H1 (cell line): Measurements from ENCODE around the gene OSBPL9. TPM values are rescaled to one million over a fixed set of nuclear protein-coding genes. Genes with fewer than 3 reads are reported as not detected.

Experiments
- CTCF ChIA-PET: fragments of 300-600 bp; sonication (Branson Sonifier 250); formaldehyde crosslinking; loops from one replicate; lab custom pipeline; 2021; ENCODE audit not compliant: partially characterized antibody; lab: Charles Lee
- POLR2A ChIA-PET: fragments of 300-600 bp; sonication (Branson Sonifier 250); formaldehyde crosslinking; loops from one replicate; lab custom pipeline; 2021; ENCODE audit warnings: inconsistent platforms; ENCODE audit not compliant: partially characterized antibody; lab: Charles Lee
- DNase-seq, 2 experiments: peaks; one replicate each; pipeline versions ENCODE4 v3.0.0 to v3.0.0-alpha.2; 2010 to 2022; ENCODE audit warnings: low spot score in 2 of 2, low read depth in 1 of 2, mixed read lengths in 1 of 2
- FAIRE-seq: peaks from 2 replicates; lab custom pipeline; 2011; peaks lifted over from hg19 to GRCh38; lab: Jason Lieb, UNC
- H2AFZ ChIP-seq: 2 replicates; pipeline ENCODE4 v1.8.1; 2012; ENCODE audit warnings: low read length, inconsistent platforms
- H2AK5ac ChIP-seq: 2 replicates; pipeline ENCODE4 v1.6.1; 2013; ENCODE audit warnings: low read depth, low read length
- H2BK120ac ChIP-seq: replicated peaks from 2 replicates; pipeline ENCODE3; 2013; ENCODE audit warnings: low read depth, low read length, inconsistent platforms
- H2BK12ac ChIP-seq: 2 replicates; pipeline ENCODE4 v1.6.1; 2013; ENCODE audit warnings: low read depth, low read length
- H2BK15ac ChIP-seq: 2 replicates; pipeline ENCODE4 v1.6.1; 2013; ENCODE audit warnings: low read length
- H2BK20ac ChIP-seq: 2 replicates; pipeline ENCODE4 v1.6.1; 2013; ENCODE audit warnings: low read length
- H2BK5ac ChIP-seq: 2 replicates; pipeline ENCODE4 v1.6.1; 2013; ENCODE audit warnings: low read depth, low read length
- H3K14ac ChIP-seq: 2 replicates; pipeline ENCODE4 v1.6.1; 2013; ENCODE audit warnings: inconsistent platforms; ENCODE audit not compliant: insufficient read length
- H3K18ac ChIP-seq: 2 replicates; pipeline ENCODE4 v1.6.1; 2013; ENCODE audit warnings: low read length; ENCODE audit errors: extremely low read depth
- H3K23ac ChIP-seq: 2 replicates; pipeline ENCODE4 v1.6.1; 2013; ENCODE audit warnings: inconsistent platforms; ENCODE audit not compliant: insufficient read length
- H3K23me2 ChIP-seq: 2 replicates; pipeline ENCODE4 v1.6.1; 2013; ENCODE audit warnings: low read depth, low read length
- H3K27ac ChIP-seq: 2 replicates; pipeline ENCODE4 v1.6.1; 2011; ENCODE audit warnings: low read depth, low read length, inconsistent platforms
- H3K27me3 ChIP-seq, 4 experiments: replicated peaks in 1 of 4; 1 replicate in 1 of 4; 2 replicates in 3 of 4; pipeline versions ENCODE4 v1.6.1 to v1.8.1; 2011 to 2013; ENCODE audit warnings: low read length in 3 of 4, mild to moderate bottlenecking in 3 of 4, inconsistent platforms in 2 of 4, mixed read lengths in 2 of 4, moderate library complexity in 1 of 4; ENCODE audit not compliant: control insufficient read depth in 3 of 4, insufficient read depth in 3 of 4; ENCODE audit errors: extremely low read depth in 1 of 4
- H3K36me3 ChIP-seq, 4 experiments: 2 replicates each; pipeline versions ENCODE4 v1.6.1 to v1.8.1; 2011 to 2013; ENCODE audit warnings: mild to moderate bottlenecking in 4 of 4, low read length in 3 of 4, moderate library complexity in 2 of 4, control low read depth in 1 of 4, inconsistent platforms in 1 of 4; ENCODE audit not compliant: insufficient read depth in 4 of 4, control insufficient read depth in 2 of 4
- H3K4ac ChIP-seq: replicated peaks from 2 replicates; pipeline ENCODE3; 2013; ENCODE audit warnings: low read length, low read depth, mixed read lengths, inconsistent platforms; ENCODE audit not compliant: insufficient read length
- H3K4me1 ChIP-seq, 4 experiments: replicated peaks in 1 of 4; 1 replicate in 1 of 4; 2 replicates in 3 of 4; pipeline versions ENCODE4 v1.6.1 to v1.8.1; 2011 to 2013; ENCODE audit warnings: low read length in 3 of 4, inconsistent platforms in 2 of 4, mixed read lengths in 1 of 4; ENCODE audit not compliant: insufficient read depth in 4 of 4, control insufficient read depth in 3 of 4
- H3K4me2 ChIP-seq, 2 experiments: 2 replicates each; pipeline versions ENCODE4 v1.6.1 to v1.8.1; 2011 to 2013; ENCODE audit warnings: low read depth in 2 of 2, low read length in 2 of 2, control low read depth in 1 of 2, inconsistent platforms in 1 of 2, mild to moderate bottlenecking in 1 of 2; ENCODE audit not compliant: insufficient read depth in 1 of 2
- H3K4me3 ChIP-seq, 4 experiments: fragments of 200-600, 300-600 bp in 1 of 4; sonication (generic), shearing (Covaris generic), sonication (Bioruptor Twin) in 1 of 4; 2 replicates each; pipeline versions ENCODE4 v1.5.1 to v1.8.1; 2011 to 2016; ENCODE audit warnings: low read length in 4 of 4, low read depth in 3 of 4, control low read depth in 2 of 4, inconsistent platforms in 2 of 4, mild to moderate bottlenecking in 2 of 4, mixed read lengths in 1 of 4, moderate library complexity in 1 of 4; ENCODE audit not compliant: insufficient read depth in 2 of 4; ENCODE audit errors: extremely low read depth in 1 of 4
- H3K56ac ChIP-seq: replicated peaks from 2 replicates; pipeline ENCODE3; 2013; ENCODE audit warnings: low read depth, mild to moderate bottlenecking, mixed read lengths, low read length, inconsistent platforms; ENCODE audit not compliant: insufficient read length
- H3K79me1 ChIP-seq: 2 replicates; pipeline ENCODE4 v1.6.1; 2013; ENCODE audit warnings: low read depth, low read length, control low read depth
- H3K79me2 ChIP-seq, 2 experiments: 2 replicates each; pipeline versions ENCODE4 v1.6.1 to v1.8.1; 2012 to 2013; ENCODE audit warnings: low read length in 2 of 2, mild to moderate bottlenecking in 2 of 2, inconsistent platforms in 1 of 2; ENCODE audit not compliant: insufficient read depth in 2 of 2, control insufficient read depth in 1 of 2
- H3K9ac ChIP-seq, 4 experiments: replicated peaks in 1 of 4; 1 replicate in 1 of 4; 2 replicates in 3 of 4; pipeline versions ENCODE4 v1.6.1 to v1.8.1; 2011 to 2013; ENCODE audit warnings: low read depth in 3 of 4, low read length in 3 of 4, control low read depth in 2 of 4, mild to moderate bottlenecking in 2 of 4, moderate library complexity in 2 of 4, inconsistent platforms in 1 of 4; ENCODE audit errors: extremely low read depth in 1 of 4
- H3K9me3 ChIP-seq, 2 experiments: 2 replicates each; pipeline versions ENCODE4 v1.6.1 to v1.8.1; 2012 to 2013; ENCODE audit warnings: mild to moderate bottlenecking in 2 of 2, moderate library complexity in 2 of 2, control low read depth in 1 of 2, inconsistent platforms in 1 of 2, low read depth in 1 of 2, low read length in 1 of 2, mixed read lengths in 1 of 2; ENCODE audit not compliant: insufficient read depth in 2 of 2
- H4K20me1 ChIP-seq, 2 experiments: replicated peaks in 1 of 2; 2 replicates each; pipeline versions ENCODE3 to v1.8.1; 2011 to 2013; ENCODE audit warnings: inconsistent platforms in 2 of 2, low read length in 2 of 2, mild to moderate bottlenecking in 1 of 2; ENCODE audit not compliant: insufficient read depth in 2 of 2, control insufficient read depth in 1 of 2
- H4K5ac ChIP-seq: 2 replicates; pipeline ENCODE4 v1.6.1; 2013; ENCODE audit warnings: low read length, low read depth, mixed read lengths, inconsistent platforms; ENCODE audit not compliant: insufficient read length
- H4K8ac ChIP-seq: 2 replicates; pipeline ENCODE4 v1.8.0; 2013; ENCODE audit warnings: mild to moderate bottlenecking, moderate library complexity, low read length, inconsistent platforms; ENCODE audit not compliant: insufficient read depth; ENCODE audit errors: extremely low read depth
- H4K91ac ChIP-seq: replicated peaks from 2 replicates; pipeline ENCODE3; 2013; ENCODE audit warnings: low read length, mixed read lengths, inconsistent platforms; ENCODE audit not compliant: insufficient read length
- BCL11A ChIP-seq, 2 experiments: IDR thresholded peaks; one replicate each; pipeline ENCODE4 v1.6.1; 2011; ENCODE audit warnings: low read depth in 2 of 2, low read length in 2 of 2, mild to moderate bottlenecking in 2 of 2
- CHD2 ChIP-seq: IDR thresholded peaks from 2 replicates; pipeline ENCODE4 v1.6.1; 2012; ENCODE audit warnings: low read length, improper control_type of control experiment
- JUN ChIP-seq: IDR thresholded peaks from 2 replicates; pipeline ENCODE4 v1.6.1; 2011; ENCODE audit warnings: low read depth, mild to moderate bottlenecking, improper control_type of control experiment, low read length
- MAFK ChIP-seq: IDR thresholded peaks from 2 replicates; pipeline ENCODE4 v1.6.1; 2012; ENCODE audit warnings: low read depth, mild to moderate bottlenecking, improper control_type of control experiment, low read length
- NANOG ChIP-seq: IDR thresholded peaks from 2 replicates; pipeline ENCODE4 v1.6.1; 2011; ENCODE audit warnings: low read length, low read depth, mild to moderate bottlenecking, inconsistent platforms; ENCODE audit not compliant: insufficient read depth, poor library complexity, severe bottlenecking
- SP4 ChIP-seq: IDR thresholded peaks from 2 replicates; pipeline ENCODE4 v1.6.1; 2012; ENCODE audit warnings: low read length, inconsistent platforms
- ZNF274 ChIP-seq: IDR thresholded peaks from 2 replicates; pipeline ENCODE4 v1.7.0; 2012; ENCODE audit warnings: low read length, borderline replicate concordance; ENCODE audit errors: extremely low read depth
- WGBS, 2 experiments: shearing (Covaris generic) in 1 of 2; methylation state at CpG; one replicate each; pipeline versions ENCODE4 v1.1.6 to v1.1.7; 2013 to 2015; ENCODE audit warnings: low lambda C conversion rate in 2 of 2, mixed read lengths in 2 of 2, inconsistent platforms in 1 of 2, low coverage in 1 of 2, missing lambda C conversion rate in 1 of 2; ENCODE audit not compliant: insufficient replicate concordance in 2 of 2, insufficient coverage in 1 of 2, insufficient read length in 1 of 2; ENCODE audit errors: extremely low coverage in 1 of 2, missing lambda C conversion rate in 1 of 2; 5-methylcytosine and 5-hydroxymethylcytosine counted together
- polyA plus RNA-seq, 7 experiments: library from polyadenylated mRNA; depleted of rRNA in 3 of 7; stranded (reverse) in 5 of 7; unstranded in 2 of 7; fragments of >200 nt in 5 of 7; fragments of 200-250 nt in 2 of 7; gene quantifications; 1 replicate in 5 of 7; 2 replicates in 1 of 7; 4 replicates in 1 of 7; pipeline versions ENCODE4 v1.2.1 to v1.2.3, GENCODE V29; 2011 to 2013; ENCODE audit warnings: missing spikeins in 2 of 7, mixed read lengths in 2 of 7
- total RNA-seq: library from RNA; stranded (reverse); fragmentation: NEBNext Ultra II Directional; extraction: Animal tissue kit (Norgen Biotek cat#: 25700); gene quantifications from 2 replicates; pipeline ENCODE4 v1.2.1, GENCODE V29; 2021

Gene OSBPL9
- total and polyA plus RNA-seq, 2 of the 8 experiments (the other 6 are each of a cell fraction or from before 2014, with no cell fraction given) = 58.2 to 71.6 TPM

GRCh38 chr1:51660580-51660979 is 43.7 kb downstream of the OSBPL9 start:
- FAIRE-seq = no peak

More at GRCh38 chr1:51660580-51660979, 43.7 kb downstream of the OSBPL9 start:
- Histone ChIP-seq H3K79me1 (no peaks in the 10 kb centered on the region; the same call in 1 of the 2 replicates), H2BK12ac (no peak overlapping the region), H3K14ac (no peak overlapping the region), H4K91ac (no peak overlapping the region), H3K27ac (no peak overlapping the region), H2AK5ac (no peak overlapping the region), H2BK5ac (no peak overlapping the region), H3K9ac (no peak overlapping the region), H3K56ac (no peak overlapping the region), H3K18ac (no peak overlapping the region), H3K4ac (no peak overlapping the region), H4K8ac (no peak overlapping the region), H3K4me1 (no peaks in the 10 kb centered on the region; a peak in 1 of 7 replicates), H2BK20ac (no peak overlapping the region), H3K23ac (no peak overlapping the region), H3K27me3 (no peaks in the 10 kb centered on the region), H4K20me1 (no peaks in the 10 kb centered on the region), H3K9me3 (no peaks in the 10 kb centered on the region), H2BK15ac (no peak overlapping the region), H3K4me3 (no peak overlapping the region), H3K36me3 (no peaks in the 10 kb centered on the region), H3K4me2 (no peak overlapping the region), H3K79me2 (no peaks in the 10 kb centered on the region), H2AFZ (no peak overlapping the region), H4K5ac (no peak overlapping the region), H2BK120ac (no peak overlapping the region), H3K23me2 (no peaks in the 10 kb centered on the region; the same call in 1 of the 2 replicates)
- no peak for DNase-seq
- ChIA-PET CTCF (no interaction called here), POLR2A (no interaction called here)
- no peak for TF ChIP-seq SP4
- TF ChIP-seq MAFK = no peak
- no peak for TF ChIP-seq NANOG
- TF ChIP-seq ZNF274 = no peak
- TF ChIP-seq JUN = no peak
- TF ChIP-seq BCL11A (IDR thresholded peaks at IDR 0.05; ENCODE audit: low read depth in 2 of 2, low read length in 2 of 2) = no peak
- TF ChIP-seq CHD2 = no peak
- WGBS, 2 experiments = 90% methylated on average over 1 of the region's 1 CpG; no CpG with 5 or more reads in 1 of the 2 experiments
